HepG2 (cell line): ENCODE data around the gene EVA1A. TPM values are rescaled to one million over a fixed set of nuclear protein-coding genes. Genes with fewer than 3 reads are reported as not detected.

Experiments used
- BCL3 ChIP-seq: sonication (generic); formaldehyde crosslinking; IDR thresholded peaks from 2 replicates; pipeline ENCODE4 v1.5.1; 2020; ENCODE audit warnings: mild to moderate bottlenecking, missing genetic modification reagents, moderate library complexity
- BORCS8-MEF2B ChIP-seq: sonication (generic); formaldehyde crosslinking; IDR thresholded peaks from 2 replicates; pipeline ENCODE4 v1.8.0; 2022; ENCODE audit warnings: mild to moderate bottlenecking, missing genetic modification reagents
- HMGXB4 ChIP-seq, 2 experiments: sonication (generic) in 1 of 2; formaldehyde crosslinking in 1 of 2; IDR thresholded peaks; 2 replicates each; pipeline versions ENCODE4 v1.4.0 to v1.6.1; 2018 to 2020; ENCODE audit warnings: missing genetic modification reagents in 2 of 2, borderline replicate concordance in 1 of 2, low read depth in 1 of 2, mild to moderate bottlenecking in 1 of 2, missing biosample characterization in 1 of 2
- MIER3 ChIP-seq: IDR thresholded peaks from 2 replicates; pipeline ENCODE4 v1.6.1; 2016; ENCODE audit warnings: missing compliant biosample characterization, borderline replicate concordance
- PITX1 ChIP-seq: sonication (generic); formaldehyde crosslinking; IDR thresholded peaks from 2 replicates; pipeline ENCODE4 v1.5.1; 2020; ENCODE audit warnings: mild to moderate bottlenecking, missing genetic modification reagents
- RAD21 ChIP-seq: fragments of 450-650 bp; formaldehyde crosslinking; IDR thresholded peaks from 2 replicates; pipeline ENCODE4 v1.5.0; 2020; ENCODE audit warnings: mild to moderate bottlenecking
- XBP1 ChIP-seq: sonication (generic); formaldehyde crosslinking; IDR thresholded peaks from 2 replicates; pipeline ENCODE4 v1.5.0; 2020; ENCODE audit warnings: missing genetic modification reagents
- ZFP1 ChIP-seq: IDR thresholded peaks from 2 replicates; pipeline ENCODE4 v1.6.1; 2016
- ZFP36 ChIP-seq: fragments of 150-350 bp; IDR thresholded peaks from 2 replicates; pipeline ENCODE4 v1.6.1; 2018; ENCODE audit warnings: borderline replicate concordance, low read length, low read depth; ENCODE audit not compliant: partially characterized antibody
- ZGPAT ChIP-seq: IDR thresholded peaks from 2 replicates; pipeline ENCODE4 v1.6.1; 2016; ENCODE audit warnings: mild to moderate bottlenecking
- ZNF121 ChIP-seq: sonication (generic); formaldehyde crosslinking; IDR thresholded peaks from 2 replicates; pipeline ENCODE4 v1.5.0; 2020; ENCODE audit warnings: mild to moderate bottlenecking, missing genetic modification reagents
- ZNF224 ChIP-seq: sonication (generic); formaldehyde crosslinking; IDR thresholded peaks from 2 replicates; pipeline ENCODE4 v1.5.0; 2020; ENCODE audit warnings: mild to moderate bottlenecking, missing genetic modification reagents
- ZNF232 ChIP-seq: sonication (generic); formaldehyde crosslinking; IDR thresholded peaks from 2 replicates; pipeline ENCODE4 v1.4.0; 2020; ENCODE audit warnings: missing genetic modification reagents, borderline replicate concordance
- ZNF468 ChIP-seq: sonication (generic); formaldehyde crosslinking; IDR thresholded peaks from 2 replicates; pipeline ENCODE4 v1.8.0; 2022; ENCODE audit warnings: mild to moderate bottlenecking, moderate library complexity, missing genetic modification reagents
- ZNF790 ChIP-seq: sonication (generic); formaldehyde crosslinking; IDR thresholded peaks from 2 replicates; pipeline ENCODE4 v1.8.0; 2022; ENCODE audit warnings: missing genetic modification reagents, mild to moderate bottlenecking, borderline replicate concordance
- ZNF816 ChIP-seq: sonication (generic); formaldehyde crosslinking; IDR thresholded peaks from 2 replicates; pipeline ENCODE4 v1.8.0; 2022; ENCODE audit warnings: missing genetic modification reagents, mild to moderate bottlenecking, borderline replicate concordance
- polyA plus RNA-seq, 8 experiments: library from polyadenylated mRNA; depleted of rRNA in 3 of 8; stranded (reverse) in 7 of 8; unstranded in 1 of 8; fragments of >200 nt; fragmentation: Illumina TruSeq in 4 of 8; extraction: Trizol in 4 of 8; gene quantifications; 2 replicates each; pipeline versions ENCODE4 v1.2.1 to v1.2.3, GENCODE V29; 2011 to 2016; ENCODE audit warnings: low read depth in 4 of 8, missing spikeins in 1 of 8, mixed read lengths in 1 of 8; ENCODE audit not compliant: insufficient read depth in 1 of 8
- total RNA-seq, 5 experiments: library from RNA; depleted of rRNA; stranded (reverse); fragments of >200 nt; fragmentation: Illumina TruSeq; extraction: Trizol; gene quantifications; 2 replicates each; pipeline ENCODE4 v1.2.3, GENCODE V29; 2016; ENCODE audit warnings: low read depth in 1 of 5
- TF ChIP-seq, protein P1 (sequence below): sonication (generic); formaldehyde crosslinking; IDR thresholded peaks from 2 replicates; pipeline ENCODE4 v1.4.0; 2020; ENCODE audit warnings: missing genetic modification reagents
- TF ChIP-seq, protein P2 (sequence below): sonication (generic); formaldehyde crosslinking; IDR thresholded peaks from 2 replicates; pipeline ENCODE4 v1.4.0; 2020; ENCODE audit warnings: low read depth, missing genetic modification reagents

The EVA1A gene
- total and polyA plus RNA-seq, 2 of the 13 experiments (the other 11 are each of a cell fraction or from before 2014, with no cell fraction given): 57.5 to 57.8 TPM

DNA sequence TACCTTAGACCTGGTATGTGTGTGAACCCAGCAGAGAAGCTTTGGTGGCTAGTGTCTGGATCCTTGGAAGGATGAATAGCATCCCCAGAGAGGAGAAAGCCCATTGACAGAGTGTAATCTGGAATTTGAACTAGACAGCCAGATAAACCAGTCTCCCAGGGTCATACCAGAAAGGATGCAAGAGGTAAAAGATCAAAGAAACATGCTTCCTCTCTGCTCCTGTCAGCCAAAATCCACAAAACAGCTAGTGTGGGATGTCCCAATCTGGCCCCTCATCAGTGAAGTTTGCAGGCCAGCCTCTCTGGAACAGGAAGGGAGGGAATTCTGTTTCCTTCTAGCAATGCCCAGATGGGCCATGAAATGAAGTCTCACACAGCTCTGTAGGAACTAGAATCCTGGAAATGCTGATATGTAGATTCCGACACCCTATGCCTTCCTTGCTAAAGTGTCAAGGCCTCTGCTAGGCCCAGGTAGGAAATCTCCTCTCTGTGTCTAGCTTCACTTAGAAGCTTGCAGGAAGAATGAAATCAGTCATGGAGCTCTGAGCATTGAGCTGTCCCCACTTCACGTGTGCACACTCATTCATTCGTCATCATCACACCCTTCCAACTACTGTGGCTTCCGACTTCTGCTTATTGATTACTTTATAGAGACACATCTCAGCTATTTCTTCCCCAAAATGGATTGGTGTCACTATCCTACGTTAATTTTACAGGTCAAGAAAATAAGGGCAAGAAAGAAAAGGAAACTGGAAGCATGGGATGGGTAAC is 38.0 kb downstream of the EVA1A start (continued):
- no peak; the same call in 1 of the 2 replicates for TF ChIP-seq XBP1 (CRISPR knock-in tag)
- TF ChIP-seq ZGPAT (CRISPR knock-in tag): peak; percentile 89
- 0 out of 4 replicates have a peak, but pooled peaks of 1 of the 2 experiments have one; percentile 43 for TF ChIP-seq HMGXB4 (CRISPR knock-in tag; IDR thresholded peaks at IDR 0.05; ENCODE audit: borderline replicate concordance in 1 of 2, low read depth in 1 of 2)
- no peak for TF ChIP-seq ZNF224
- TF ChIP-seq, protein P1, sequence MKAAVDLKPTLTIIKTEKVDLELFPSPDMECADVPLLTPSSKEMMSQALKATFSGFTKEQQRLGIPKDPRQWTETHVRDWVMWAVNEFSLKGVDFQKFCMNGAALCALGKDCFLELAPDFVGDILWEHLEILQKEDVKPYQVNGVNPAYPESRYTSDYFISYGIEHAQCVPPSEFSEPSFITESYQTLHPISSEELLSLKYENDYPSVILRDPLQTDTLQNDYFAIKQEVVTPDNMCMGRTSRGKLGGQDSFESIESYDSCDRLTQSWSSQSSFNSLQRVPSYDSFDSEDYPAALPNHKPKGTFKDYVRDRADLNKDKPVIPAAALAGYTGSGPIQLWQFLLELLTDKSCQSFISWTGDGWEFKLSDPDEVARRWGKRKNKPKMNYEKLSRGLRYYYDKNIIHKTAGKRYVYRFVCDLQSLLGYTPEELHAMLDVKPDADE (CRISPR knock-in tag): 0 out of 2 replicates have a peak, but pooled peaks have one; percentile 3
- TF ChIP-seq BORCS8-MEF2B: 0 out of 2 replicates have a peak, but pooled peaks have one; percentile 55
- TF ChIP-seq, protein P2, sequence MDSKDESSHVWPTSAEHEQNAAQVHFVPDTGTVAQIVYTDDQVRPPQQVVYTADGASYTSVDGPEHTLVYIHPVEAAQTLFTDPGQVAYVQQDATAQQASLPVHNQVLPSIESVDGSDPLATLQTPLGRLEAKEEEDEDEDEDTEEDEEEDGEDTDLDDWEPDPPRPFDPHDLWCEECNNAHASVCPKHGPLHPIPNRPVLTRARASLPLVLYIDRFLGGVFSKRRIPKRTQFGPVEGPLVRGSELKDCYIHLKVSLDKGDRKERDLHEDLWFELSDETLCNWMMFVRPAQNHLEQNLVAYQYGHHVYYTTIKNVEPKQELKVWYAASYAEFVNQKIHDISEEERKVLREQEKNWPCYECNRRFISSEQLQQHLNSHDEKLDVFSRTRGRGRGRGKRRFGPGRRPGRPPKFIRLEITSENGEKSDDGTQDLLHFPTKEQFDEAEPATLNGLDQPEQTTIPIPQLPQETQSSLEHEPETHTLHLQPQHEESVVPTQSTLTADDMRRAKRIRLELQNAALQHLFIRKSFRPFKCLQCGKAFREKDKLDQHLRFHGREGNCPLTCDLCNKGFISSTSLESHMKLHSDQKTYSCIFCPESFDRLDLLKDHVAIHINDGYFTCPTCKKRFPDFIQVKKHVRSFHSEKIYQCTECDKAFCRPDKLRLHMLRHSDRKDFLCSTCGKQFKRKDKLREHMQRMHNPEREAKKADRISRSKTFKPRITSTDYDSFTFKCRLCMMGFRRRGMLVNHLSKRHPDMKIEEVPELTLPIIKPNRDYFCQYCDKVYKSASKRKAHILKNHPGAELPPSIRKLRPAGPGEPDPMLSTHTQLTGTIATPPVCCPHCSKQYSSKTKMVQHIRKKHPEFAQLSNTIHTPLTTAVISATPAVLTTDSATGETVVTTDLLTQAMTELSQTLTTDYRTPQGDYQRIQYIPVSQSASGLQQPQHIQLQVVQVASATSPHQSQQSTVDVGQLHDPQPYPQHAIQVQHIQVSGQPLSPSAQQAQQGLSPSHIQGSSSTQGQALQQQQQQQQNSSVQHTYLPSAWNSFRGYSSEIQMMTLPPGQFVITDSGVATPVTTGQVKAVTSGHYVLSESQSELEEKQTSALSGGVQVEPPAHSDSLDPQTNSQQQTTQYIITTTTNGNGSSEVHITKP (CRISPR knock-in tag): peak; percentile 81; the same call in 1 of the 2 replicates
- TF ChIP-seq PITX1 (CRISPR knock-in tag): peak; percentile 98
- no peak for TF ChIP-seq RAD21
- TF ChIP-seq ZNF121 (CRISPR knock-in tag): no peak
- no peak; the same call in 1 of the 2 replicates for TF ChIP-seq ZNF816
- TF ChIP-seq ZNF468 (CRISPR knock-in tag): no peak
- TF ChIP-seq ZNF232 (CRISPR knock-in tag): peak; percentile 29; the same call in 1 of the 2 replicates
- TF ChIP-seq ZFP1 (CRISPR knock-in tag): 0 out of 2 replicates have a peak, but pooled peaks have one; percentile 69
- TF ChIP-seq MIER3: peak; percentile 96
- no peak for TF ChIP-seq BCL3 (CRISPR knock-in tag)
- TF ChIP-seq ZFP36: no peak
- TF ChIP-seq ZNF790 (CRISPR knock-in tag): no peak; the same call in 1 of the 2 replicates
